OCI-LY3 (cell line): ENCODE results near the gene UNC13B.

Experiments used
- H2AFZ ChIP-seq: fragments of 200-600, 300-600 bp; shearing (Covaris generic); 2 replicates; pipeline ENCODE4 v1.6.0; 2014; ENCODE audit warnings: antibody characterized with exemption, low read depth, low read length
- H3K27ac ChIP-seq: fragments of 200-600, 300-600 bp; sonication (generic); 2 replicates; pipeline ENCODE4 v1.5.1; 2014; ENCODE audit warnings: mild to moderate bottlenecking, low read length, moderate library complexity, mixed read lengths
- H3K27me3 ChIP-seq: fragments of 200-600, 300-600 bp; sonication (generic); 2 replicates; pipeline ENCODE4 v1.6.1; 2014; ENCODE audit warnings: low read depth, low read length, mixed read lengths
- H3K36me3 ChIP-seq: fragments of 200-600, 300-600 bp; sonication (generic); replicated peaks from 2 replicates; pipeline ENCODE3; 2014; ENCODE audit warnings: low read depth, low read length, mixed read lengths
- H3K4me1 ChIP-seq: fragments of 300-600, 200-600 bp; sonication (generic); 2 replicates; pipeline ENCODE4 v1.6.1; 2014; ENCODE audit warnings: low read length, mixed read lengths
- H3K4me2 ChIP-seq: fragments of 200-600, 300-600 bp; sonication (generic); 2 replicates; pipeline ENCODE4 v1.6.1; 2014; ENCODE audit warnings: low read length, mixed read lengths
- H3K4me3 ChIP-seq: fragments of 300-600, 200-600 bp; sonication (generic); 2 replicates; pipeline ENCODE4 v1.5.1; 2014; ENCODE audit warnings: antibody characterized with exemption, mild to moderate bottlenecking, low read length, moderate library complexity
- H3K79me2 ChIP-seq: fragments of 300-600, 200-600 bp; shearing (Covaris generic); 2 replicates; pipeline ENCODE4 v1.6.1; 2014; ENCODE audit warnings: mild to moderate bottlenecking, low read length, mixed read lengths
- H3K9ac ChIP-seq: fragments of 300-600, 200-600 bp; shearing (Covaris generic); 2 replicates; pipeline ENCODE4 v1.6.0; 2014; ENCODE audit warnings: mild to moderate bottlenecking, low read length, moderate library complexity
- H3K9me3 ChIP-seq: fragments of 200-600, 300-600 bp; shearing (Covaris generic); 2 replicates; pipeline ENCODE4 v1.6.1; 2014; ENCODE audit warnings: low read length, mixed read lengths; ENCODE audit not compliant: insufficient read depth
- H4K20me1 ChIP-seq: fragments of 200-600, 300-600 bp; sonication (generic); 2 replicates; pipeline ENCODE4 v1.6.1; 2016; ENCODE audit warnings: low read length, mixed read lengths; ENCODE audit not compliant: insufficient read depth
- CTCF ChIP-seq: fragments of 200-600, 300-600 bp; sonication (generic); IDR thresholded peaks from 2 replicates; pipeline ENCODE4 v1.5.1; 2014; ENCODE audit warnings: antibody characterized with exemption, low read length, low read depth
- EZH2phosphoT487 ChIP-seq: fragments of 200-600 bp; shearing (Covaris generic); IDR thresholded peaks from 2 replicates; pipeline ENCODE4 v1.6.1; 2018; ENCODE audit warnings: antibody characterized with exemption, mixed run types, low read depth

The UNC13B gene

GRCh38 chr9:35229066-35229778 is 67.4 kb downstream of the UNC13B start:
- Histone ChIP-seq H3K27me3 (no peaks in the 10 kb centered on the region), H3K9me3 (no peaks in the 10 kb centered on the region), H4K20me1 (no peaks in the 10 kb centered on the region), H3K4me2 (no peak overlapping the region), H2AFZ (no peak overlapping the region), H3K27ac (no peak overlapping the region), H3K9ac (no peak overlapping the region), H3K4me1 (no peaks in the 10 kb centered on the region), H3K36me3 (no peaks in the 10 kb centered on the region), H3K4me3 (no peak overlapping the region), H3K79me2 (no peaks in the 10 kb centered on the region)
- TF ChIP-seq CTCF (no peak), EZH2phosphoT487 (no peak)

- Histone ChIP-seq H2AFZ (no peak overlapping the region), H3K36me3 (no peaks in the 10 kb centered on the region), H3K27me3 (no peaks in the 10 kb centered on the region), H3K4me2 (no peak overlapping the region), H4K20me1 (no peaks in the 10 kb centered on the region), H3K4me3 (no peak overlapping the region), H3K9ac (no peak overlapping the region), H3K27ac (no peak overlapping the region), H3K79me2 (no peaks in the 10 kb centered on the region), H3K9me3 (no peaks in the 10 kb centered on the region), H3K4me1 (no peaks in the 10 kb centered on the region)
- no peak for TF ChIP-seq EZH2phosphoT487
- TF ChIP-seq CTCF: no peak
Measured at GRCh38 chr9:35229779-35230143, 68.0 kb downstream of the UNC13B start.

GRCh38 chr9:35232867-35233544 is 71.2 kb downstream of the UNC13B start:
- Histone ChIP-seq H3K79me2 (no peaks in the 10 kb centered on the region), H3K27ac (no peak overlapping the region), H3K27me3 (no peaks in the 10 kb centered on the region), H3K9ac (no peak overlapping the region), H3K4me1 (no peaks in the 10 kb centered on the region), H3K36me3 (no peaks in the 10 kb centered on the region), H3K4me2 (no peak overlapping the region), H3K9me3 (no peaks in the 10 kb centered on the region), H3K4me3 (no peak overlapping the region), H2AFZ (no peak overlapping the region), H4K20me1 (no peaks in the 10 kb centered on the region)
- TF ChIP-seq EZH2phosphoT487: no peak
- TF ChIP-seq CTCF: no peak

- no peak overlapping the region for H3K27ac ChIP-seq
- H3K4me2 ChIP-seq: no peak overlapping the region
- TF ChIP-seq CTCF (no peak), EZH2phosphoT487 (no peak)
- H3K9ac ChIP-seq: no peak overlapping the region
- H3K36me3 ChIP-seq: no peaks in the 10 kb centered on the region
- no peaks in the 10 kb centered on the region for H3K27me3 ChIP-seq
- H3K4me1 ChIP-seq: no peaks in the 10 kb centered on the region
- H4K20me1 ChIP-seq: no peaks in the 10 kb centered on the region
- H2AFZ ChIP-seq: no peak overlapping the region
- no peak overlapping the region for H3K4me3 ChIP-seq
- H3K9me3 ChIP-seq: no peaks in the 10 kb centered on the region
- no peaks in the 10 kb centered on the region for H3K79me2 ChIP-seq
Measured at GRCh38 chr9:35236692-35237091, 74.9 kb downstream of the UNC13B start.
